ENCODE measurements around the gene TRPT1. TPM values are rescaled to one million over a fixed set of nuclear protein-coding genes. Genes with fewer than 3 reads are reported as not detected.

Gene TRPT1
- total RNA-seq, 6 donors from 2014 or later, result 27.2 to 69.1 (median 35.2) TPM

GRCh38 chr11:64203421-64204079, 22.4 kb downstream of the TRPT1 start:
- peaks cover 22 to 42% (median 34%) of the 10 kb centered on the region in 4 donors for H3K4me1 ChIP-seq

GRCh38 chr11:64202992-64203391, 23.0 kb downstream of the TRPT1 start:
- no peak overlapping the region for H3K27ac ChIP-seq
- DNase-seq (no peak), ATAC-seq (ENCODE audit: low FRiP score in 2 of 2) (no peak)
- no peaks in the 10 kb centered on the region for H3K27me3 ChIP-seq
- WGBS, 2 donors, result 96 to 97% methylated on average over 9 of the region's 9 CpGs
- no peak for TF ChIP-seq POLR2A (IDR thresholded peaks at IDR 0.05)
- TF ChIP-seq POLR2AphosphoS5 (IDR thresholded peaks at IDR 0.05), result no peak
- no peak for TF ChIP-seq EP300 (IDR thresholded peaks at IDR 0.05)
- no peak for TF ChIP-seq CTCF (IDR thresholded peaks at IDR 0.05)
- H3K9me3 ChIP-seq, result no peaks in the 10 kb centered on the region
- H3K4me1 ChIP-seq, result peaks cover 17 to 36% (median 28%) of the 10 kb centered on the region in 4 donors
- H3K4me3 ChIP-seq, result no peak overlapping the region
- peaks cover 23 to 69% (median 53%) of the 10 kb centered on the region in 4 donors for H3K36me3 ChIP-seq

More at GRCh38 chr11:64203421-64204079, 22.4 kb downstream of the TRPT1 start:
- no peak overlapping the region for H3K27ac ChIP-seq
- H3K27me3 ChIP-seq, result no peaks in the 10 kb centered on the region
- DNase-seq (peak in 1 of 2 donors; percentile 54), ATAC-seq (ENCODE audit: low FRiP score in 2 of 2) (no peak)
- WGBS, 2 donors, result 92 to 93% methylated on average over 27 of the region's 27 CpGs
- no peak overlapping the region for H3K4me3 ChIP-seq
- no peak for TF ChIP-seq CTCF (IDR thresholded peaks at IDR 0.05)
- TF ChIP-seq EP300 (IDR thresholded peaks at IDR 0.05), result no peak
- H3K36me3 ChIP-seq, result peaks cover 20 to 63% (median 47%) of the 10 kb centered on the region in 4 donors
- H3K9me3 ChIP-seq, result no peaks in the 10 kb centered on the region

DNA sequence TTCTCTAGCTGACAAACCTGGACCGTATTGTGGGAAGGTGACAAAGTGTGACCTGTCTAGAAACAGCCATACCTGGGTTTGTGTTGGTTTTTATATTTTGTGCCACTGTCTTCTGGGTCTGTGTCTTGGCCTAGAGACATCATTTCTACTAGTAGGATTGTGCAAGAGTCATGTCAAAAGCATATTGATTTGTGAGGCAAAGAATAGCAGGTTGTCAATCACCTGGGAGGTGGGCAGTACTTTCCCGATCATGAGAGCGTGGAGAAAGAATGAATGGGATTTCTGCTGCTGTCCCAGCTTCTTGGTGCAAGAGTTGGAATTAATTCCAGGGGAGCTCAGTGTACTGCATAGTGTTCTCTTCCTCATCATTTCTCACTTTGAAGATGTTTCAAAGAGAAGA, 24.4 kb downstream of the TRPT1 start:
- DNase-seq, result no peak
- 89 to 94% methylated on average over 3 of the region's 3 CpGs for WGBS, 2 donors
- TF ChIP-seq CTCF (IDR thresholded peaks at IDR 0.05) (no peak), POLR2AphosphoS5 (IDR thresholded peaks at IDR 0.05) (no peak)
- Histone ChIP-seq H3K4me3 (no peak overlapping the region), H3K27me3 (no peaks in the 10 kb centered on the region), H3K4me1 (peaks cover 17 to 26% (median 21%) of the 10 kb centered on the region in 4 donors), H3K9me3 (no peaks in the 10 kb centered on the region), H3K36me3 (peaks cover 38 to 83% (median 67%) of the 10 kb centered on the region in 4 donors), H3K27ac (no peak overlapping the region)
- ATAC-seq (ENCODE audit: low FRiP score in 2 of 2), result no peak

- Histone ChIP-seq H3K27me3 (no peaks in the 10 kb centered on the region), H3K9me3 (no peaks in the 10 kb centered on the region), H3K4me3 (no peak overlapping the region), H3K36me3 (peaks cover 60 to 99% (median 88%) of the 10 kb centered on the region in 4 donors), H3K27ac (no peak overlapping the region), H3K4me1 (no peaks in the 10 kb centered on the region)
- TF ChIP-seq POLR2AphosphoS5 (IDR thresholded peaks at IDR 0.05), result no peak
- TF ChIP-seq CTCF (IDR thresholded peaks at IDR 0.05), result no peak
- no peak for TF ChIP-seq POLR2A (IDR thresholded peaks at IDR 0.05)
- TF ChIP-seq EP300 (IDR thresholded peaks at IDR 0.05), result no peak
- WGBS, 2 donors, result 86 to 90% methylated on average over 2 of the region's 2 CpGs
- ATAC-seq (ENCODE audit: low FRiP score in 2 of 2) (no peak), DNase-seq (no peak)
These were observed 27.5 kb downstream of the TRPT1 start for GRCh38 chr11:64198511-64198910.

- H3K9me3 ChIP-seq, result no peaks in the 10 kb centered on the region
- no peak for ATAC-seq (ENCODE audit: low FRiP score in 2 of 2)
- TF ChIP-seq POLR2AphosphoS5 (IDR thresholded peaks at IDR 0.05) (no peak), EP300 (IDR thresholded peaks at IDR 0.05) (no peak), POLR2A (IDR thresholded peaks at IDR 0.05) (no peak), CTCF (IDR thresholded peaks at IDR 0.05) (no peak)
- no peaks in the 10 kb centered on the region for H3K27me3 ChIP-seq
- no peak overlapping the region for H3K4me3 ChIP-seq
- H3K4me1 ChIP-seq, result peaks cover 0 to 8% (median 0%) of the 10 kb centered on the region in 4 donors
- H3K36me3 ChIP-seq, result peaks cover 55 to 90% (median 79%) of the 10 kb centered on the region in 4 donors
- no peak for DNase-seq
- no peak overlapping the region for H3K27ac ChIP-seq
- 86% methylated on average over 9 of the region's 9 CpGs for WGBS, 2 donors
These were observed 29.4 kb downstream of the TRPT1 start for GRCh38 chr11:64196626-64197025.
